Thymus (tissue), 11 donors: ENCODE measurements around the gene FAM131B. TPM values are rescaled to one million over a fixed set of nuclear protein-coding genes. Genes with fewer than 3 reads are reported as not detected.

Experiments
- DNase-seq, 9 donors: peaks; one replicate each; pipeline ENCODE4 v3.0.0-alpha.2; 2013; ENCODE audit warnings: low spot score in 9 of 9, low read depth in 6 of 9, missing footprints in 1 of 9
- H3K27ac ChIP-seq, 2 donors: one replicate each; pipeline ENCODE4 v1.5.1; 2013; ENCODE audit warnings: control low read depth in 1 of 2, low read depth in 1 of 2, low read length in 1 of 2, mild to moderate bottlenecking in 1 of 2, moderate library complexity in 1 of 2
- H3K27me3 ChIP-seq, 2 donors: one replicate each; pipeline ENCODE4 v1.5.1; 2013; ENCODE audit warnings: low read length in 1 of 2; ENCODE audit not compliant: control insufficient read depth in 2 of 2, insufficient read depth in 1 of 2
- H3K36me3 ChIP-seq, 2 donors: one replicate each; pipeline ENCODE4 v1.5.1; 2013; ENCODE audit warnings: low read length in 1 of 2, mild to moderate bottlenecking in 1 of 2, moderate library complexity in 1 of 2; ENCODE audit not compliant: control insufficient read depth in 2 of 2, insufficient read depth in 2 of 2
- H3K4me1 ChIP-seq, 2 donors: one replicate each; pipeline ENCODE4 v1.5.1; 2013; ENCODE audit warnings: low read length in 2 of 2; ENCODE audit not compliant: control insufficient read depth in 2 of 2, insufficient read depth in 2 of 2
- H3K4me3 ChIP-seq, 2 donors: one replicate each; pipeline ENCODE4 v1.5.1; 2013; ENCODE audit warnings: low read length in 2 of 2, control low read depth in 1 of 2, mild to moderate bottlenecking in 1 of 2
- H3K9me3 ChIP-seq, 2 donors: one replicate each; pipeline ENCODE4 v1.5.1; 2013; ENCODE audit warnings: low read length in 1 of 2, mild to moderate bottlenecking in 1 of 2; ENCODE audit not compliant: control insufficient read depth in 2 of 2, insufficient read depth in 1 of 2
- WGBS: extraction: QIAGEN DNeasy Blood & Tissue Kit; methylation state at CpG from one replicate; pipeline ENCODE4 v1.1.7; 2013; 5-methylcytosine and 5-hydroxymethylcytosine counted together
- polyA plus RNA-seq: library from polyadenylated mRNA; stranded (reverse); fragments of 200-250 nt; gene quantifications from one replicate; pipeline ENCODE4 v1.2.3, GENCODE V29; 2013
- total RNA-seq: library from RNA; stranded (reverse); fragments of 120-200 nt; gene quantifications from one replicate; pipeline ENCODE4 v1.2.4, GENCODE V29; 2013
- donor health status: healthy.

Gene FAM131B
- total and polyA plus RNA-seq, 2 donors = 0.47 to 0.68 TPM

DNA sequence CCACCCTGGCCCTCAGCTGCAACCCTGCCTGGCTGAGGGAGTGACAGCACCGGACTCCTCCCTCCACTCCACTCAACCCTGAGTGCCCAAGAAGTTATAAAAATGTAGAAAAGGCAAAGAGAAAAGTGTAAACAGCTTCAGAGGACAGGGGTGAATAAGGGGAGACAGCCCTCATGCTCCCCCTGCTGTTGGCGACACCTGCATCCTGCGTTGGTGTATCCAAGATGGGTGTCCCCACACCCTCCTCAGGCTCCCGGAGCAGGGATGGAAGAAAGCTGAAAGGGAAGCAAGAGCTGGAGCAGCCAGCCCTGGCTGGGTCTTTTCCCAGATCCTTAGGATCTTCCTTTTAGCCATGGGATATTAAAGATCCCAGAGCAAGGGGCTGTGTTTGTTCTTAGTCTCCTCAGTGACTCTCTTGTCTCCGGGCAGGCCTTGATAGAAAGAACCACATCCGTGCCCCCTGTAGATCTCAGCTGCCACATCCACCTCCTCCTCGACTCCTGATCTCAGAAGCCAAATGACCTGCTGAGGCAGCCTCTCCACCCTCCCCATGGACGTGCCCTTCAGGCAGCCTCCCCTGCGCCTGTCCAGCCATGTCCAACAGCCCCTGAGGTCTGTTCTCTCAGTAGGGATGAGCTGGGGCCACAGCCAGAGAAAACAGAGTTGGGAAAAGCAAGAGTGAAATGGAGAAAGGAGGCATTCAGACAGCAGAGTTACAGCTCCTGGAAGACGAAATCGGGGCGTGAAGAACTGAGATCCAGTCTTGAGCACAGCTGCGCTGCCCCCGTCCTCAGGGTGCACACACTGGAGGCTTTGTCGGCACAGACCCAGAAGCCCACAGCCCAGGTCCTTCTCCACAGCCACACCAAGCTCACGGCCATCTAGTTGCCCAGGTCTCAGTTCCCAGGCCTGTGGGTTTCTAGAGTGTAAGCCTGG, 6.8 kb downstream of the FAM131B start:
- no peak overlapping the region for H3K27ac ChIP-seq
- no peak for DNase-seq
- no peak overlapping the region for H3K4me3 ChIP-seq

DNA sequence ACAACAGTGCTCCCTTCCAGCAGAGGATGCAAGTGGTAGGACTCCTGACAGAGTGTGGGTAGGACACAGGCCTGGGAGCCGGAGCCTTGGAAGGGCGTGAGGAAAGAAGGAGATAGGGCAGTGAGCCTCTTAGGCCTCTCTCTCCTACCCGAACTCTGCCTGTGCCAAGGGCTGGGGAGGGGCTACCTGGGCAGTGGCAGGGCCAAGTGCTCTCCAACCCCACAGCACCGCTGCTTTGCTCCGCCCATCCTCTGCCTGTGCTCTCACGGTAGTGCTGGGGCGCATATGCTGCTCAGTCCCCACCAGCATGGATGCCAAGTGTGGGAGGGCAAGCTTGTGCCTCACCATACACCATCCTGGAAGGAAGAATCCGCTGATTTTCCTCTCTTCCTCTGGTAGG, 7.5 kb downstream of the FAM131B start:
- Histone ChIP-seq H3K36me3 (no peaks in the 10 kb centered on the region), H3K4me1 (no peaks in the 10 kb centered on the region), H3K27ac (no peak overlapping the region), H3K4me3 (no peak overlapping the region), H3K9me3 (no peaks in the 10 kb centered on the region), H3K27me3 (peaks cover 10 to 30% of the 10 kb centered on the region in 2 donors)
- WGBS = 96% methylated on average over 8 of the region's 8 CpGs
- DNase-seq = no peak

More for the DNA sequence above, 6.8 kb downstream of the FAM131B start:
- Histone ChIP-seq H3K4me1 (no peaks in the 10 kb centered on the region), H3K36me3 (no peaks in the 10 kb centered on the region), H3K9me3 (no peaks in the 10 kb centered on the region), H3K27me3 (peaks cover 11 to 35% of the 10 kb centered on the region in 2 donors)
- 97% methylated on average over 16 of the region's 16 CpGs for WGBS

GRCh38 chr7:143354376-143354775, 8.1 kb downstream of the FAM131B start:
- Histone ChIP-seq H3K27me3 (peaks cover 5 to 25% of the 10 kb centered on the region in 2 donors), H3K9me3 (no peaks in the 10 kb centered on the region), H3K36me3 (no peaks in the 10 kb centered on the region), H3K4me1 (no peaks in the 10 kb centered on the region), H3K27ac (no peak overlapping the region), H3K4me3 (no peak overlapping the region)
- DNase-seq = no peak
- WGBS = 96% methylated on average over 8 of the region's 8 CpGs

GRCh38 chr7:143352531-143353002, 9.9 kb downstream of the FAM131B start:
- Histone ChIP-seq H3K27me3 (peaks cover 0 to 16% of the 10 kb centered on the region in 2 donors), H3K9me3 (no peaks in the 10 kb centered on the region), H3K36me3 (no peaks in the 10 kb centered on the region), H3K4me1 (no peaks in the 10 kb centered on the region), H3K27ac (no peak overlapping the region), H3K4me3 (no peak overlapping the region)
- WGBS = 97% methylated on average over 11 of the region's 11 CpGs
- no peak for DNase-seq

DNA sequence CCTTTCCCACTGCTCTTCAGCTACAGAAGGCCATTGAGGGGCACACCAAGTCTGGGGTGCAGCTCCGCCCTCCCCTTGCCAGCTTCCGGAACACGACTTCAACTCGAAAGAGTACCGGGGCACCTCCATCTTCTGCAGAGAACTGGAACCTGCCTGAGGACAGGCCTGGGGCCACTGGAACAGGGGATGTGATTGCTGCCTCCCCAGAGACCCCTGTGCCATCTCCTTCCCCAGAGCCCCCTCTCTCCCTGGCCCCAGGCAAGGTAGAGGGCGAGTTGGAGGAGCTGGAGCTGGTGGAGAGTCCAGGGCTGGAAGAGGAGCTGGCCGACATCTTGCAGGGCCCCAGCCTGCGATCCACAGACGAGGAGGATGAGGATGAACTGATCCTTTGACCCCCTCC, 10.9 kb downstream of the FAM131B start:
- 97% methylated on average over 9 of the region's 9 CpGs for WGBS
- Histone ChIP-seq H3K4me3 (no peak overlapping the region), H3K27me3 (peaks cover 0 to 17% of the 10 kb centered on the region in 2 donors), H3K4me1 (no peaks in the 10 kb centered on the region), H3K27ac (no peak overlapping the region), H3K9me3 (no peaks in the 10 kb centered on the region), H3K36me3 (no peaks in the 10 kb centered on the region)
- no peak for DNase-seq

DNA sequence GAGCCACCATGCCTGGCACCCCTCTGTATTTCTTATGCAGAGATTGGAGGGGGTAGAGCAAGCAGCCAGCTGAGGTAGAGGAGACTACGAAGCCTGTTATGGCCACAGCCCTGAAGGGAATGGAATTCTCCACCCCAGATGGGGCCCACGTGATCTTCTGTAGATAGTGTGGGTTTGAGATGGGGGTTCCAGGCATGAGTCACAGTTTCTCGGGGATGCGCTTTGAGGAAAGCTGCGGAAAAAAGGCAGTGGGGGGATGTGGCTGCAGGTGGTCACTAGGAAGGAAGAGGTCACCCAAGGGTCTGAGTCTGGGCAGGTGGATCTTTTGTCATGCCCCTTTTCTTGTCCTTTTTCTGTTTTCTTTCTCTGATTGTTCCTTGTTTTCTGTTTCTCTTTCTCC, 11.5 kb downstream of the FAM131B start:
- no peaks in the 10 kb centered on the region for H3K4me1 ChIP-seq
- peaks cover 0 to 21% of the 10 kb centered on the region in 2 donors for H3K27me3 ChIP-seq
- no peaks in the 10 kb centered on the region for H3K36me3 ChIP-seq
- no peaks in the 10 kb centered on the region for H3K9me3 ChIP-seq
- H3K27ac ChIP-seq = no peak overlapping the region
- WGBS = 95% methylated on average over 5 of the region's 5 CpGs
- no peak overlapping the region for H3K4me3 ChIP-seq
- no peak for DNase-seq

DNA sequence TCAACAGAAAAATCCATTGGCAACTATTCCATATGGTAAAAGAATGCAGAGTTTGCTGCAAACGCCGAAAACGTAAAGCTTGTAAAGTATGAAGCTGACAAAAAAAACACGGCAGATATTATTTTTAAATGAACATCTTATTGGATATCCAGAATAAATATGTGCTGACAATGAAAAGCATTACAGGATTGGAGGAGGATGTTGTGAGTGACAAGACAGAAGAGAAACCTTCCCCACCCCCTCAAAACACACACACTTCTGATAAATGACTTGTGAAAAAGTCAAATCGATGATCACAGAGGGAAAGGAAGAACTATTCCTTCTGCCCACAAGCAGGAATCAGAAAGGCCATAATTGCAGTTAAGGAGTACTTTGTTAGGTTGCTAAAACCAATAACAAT, 14.6 kb downstream of the FAM131B start:
- H3K9me3 ChIP-seq = no peaks in the 10 kb centered on the region
- H3K36me3 ChIP-seq = no peaks in the 10 kb centered on the region
- WGBS = 77% methylated on average over 5 of the region's 5 CpGs
- DNase-seq = no peak
- no peak overlapping the region for H3K27ac ChIP-seq
- H3K4me1 ChIP-seq = peaks cover 0 to 6% of the 10 kb centered on the region in 2 donors
- H3K4me3 ChIP-seq = no peak overlapping the region
- H3K27me3 ChIP-seq = peaks cover 0 to 23% of the 10 kb centered on the region in 2 donors

- 97% methylated on average over 4 of the region's 4 CpGs for WGBS
- DNase-seq = no peak
- no peak overlapping the region for H3K27ac ChIP-seq
Measured at GRCh38 chr7:143346018-143346417, 16.5 kb downstream of the FAM131B start.

DNA sequence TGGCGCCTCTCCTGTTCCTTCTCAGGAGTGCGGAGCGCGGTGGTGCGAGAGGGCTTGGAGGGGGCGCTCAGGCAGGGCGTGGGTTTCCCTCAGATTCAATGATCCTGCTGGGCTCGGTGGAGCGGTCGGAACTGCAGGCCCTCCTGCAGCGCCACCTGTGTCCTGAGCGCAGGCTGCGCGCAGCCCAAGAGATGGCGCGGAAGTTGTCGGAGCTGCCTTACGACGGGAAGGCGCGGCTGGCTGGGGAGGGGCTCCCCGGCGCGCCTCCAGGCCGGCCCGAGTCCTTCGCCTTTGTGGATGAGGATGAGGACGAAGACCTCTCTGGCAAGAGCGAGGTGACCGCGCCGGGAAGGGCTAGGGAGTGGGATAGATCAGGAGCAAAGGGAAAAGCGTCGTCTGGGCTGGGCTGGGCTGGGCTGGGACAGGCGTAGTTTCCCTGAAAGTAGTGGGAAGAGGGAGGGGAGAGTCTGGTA, 17.0 kb downstream of the FAM131B start:
- Histone ChIP-seq H3K36me3 (no peaks in the 10 kb centered on the region), H3K27me3 (peaks cover 0 to 23% of the 10 kb centered on the region in 2 donors), H3K27ac (no peak overlapping the region), H3K4me3 (peak overlapping the region in 1 of 2 donors; percentile 13), H3K9me3 (no peaks in the 10 kb centered on the region), H3K4me1 (peaks cover 0 to 6% of the 10 kb centered on the region in 2 donors)
- 11% methylated on average over 35 of the region's 35 CpGs for WGBS
- DNase-seq = peak in 8 of 9 donors; percentile 29 to 78 (median 50)

More at GRCh38 chr7:143346018-143346417, 16.5 kb downstream of the FAM131B start:
- Histone ChIP-seq H3K36me3 (no peaks in the 10 kb centered on the region), H3K4me1 (peaks cover 0 to 6% of the 10 kb centered on the region in 2 donors), H3K9me3 (no peaks in the 10 kb centered on the region), H3K4me3 (no peak overlapping the region), H3K27me3 (peaks cover 0 to 23% of the 10 kb centered on the region in 2 donors)
